Vagina (tissue), 2 donors: ENCODE measurements around the gene NOL4L. TPM values are rescaled to one million over a fixed set of nuclear protein-coding genes. Genes with fewer than 3 reads are reported as not detected.

Experiments used
- DNase-seq, 2 donors: peaks; one replicate each; pipeline ENCODE4 v3.0.0-alpha.2; 2017; ENCODE audit errors: extremely low spot score in 2 of 2
- H3K27ac ChIP-seq: fragments of 200-600 bp; sonication (generic); one replicate; pipeline ENCODE4 v1.5.1; 2019
- H3K27me3 ChIP-seq: fragments of 200-600 bp; sonication (generic); one replicate; pipeline ENCODE4 v1.5.1; 2019
- H3K36me3 ChIP-seq, 2 donors: fragments of 200-600 bp; sonication (generic); one replicate each; pipeline ENCODE4 v1.5.1; 2017 to 2019
- H3K4me1 ChIP-seq: fragments of 200-600 bp; sonication (generic); one replicate; pipeline ENCODE4 v1.5.1; 2019
- H3K4me3 ChIP-seq, 2 donors: fragments of 200-600 bp; sonication (generic); 1 replicate in 1 of 2; 2 replicates in 1 of 2; pipeline ENCODE4 v1.5.1; 2016 to 2019
- H3K9me3 ChIP-seq: fragments of 200-600 bp; sonication (generic); one replicate; pipeline ENCODE4 v1.5.1; 2019
- CTCF ChIP-seq, 3 experiments: fragments of 450-650 bp in 2 of 3; fragments of 200-600 bp in 1 of 3; sonication (generic) in 1 of 3; IDR thresholded peaks; one replicate each; pipeline ENCODE4 v1.5.1; 2017 to 2019; ENCODE audit warnings: antibody characterized with exemption in 3 of 3, mild to moderate bottlenecking in 2 of 3, moderate library complexity in 2 of 3
- POLR2A ChIP-seq, 2 donors: fragments of 450-650 bp; IDR thresholded peaks; one replicate each; pipeline ENCODE4 v1.6.1; 2017; ENCODE audit warnings: antibody characterized with exemption in 2 of 2, mild to moderate bottlenecking in 2 of 2, moderate library complexity in 2 of 2
- POLR2AphosphoS5 ChIP-seq, 2 donors: sonication (generic); formaldehyde crosslinking; IDR thresholded peaks; one replicate each; pipeline ENCODE4 v1.9.0; 2017; ENCODE audit warnings: antibody characterized with exemption in 2 of 2, mild to moderate bottlenecking in 2 of 2, low read depth in 1 of 2; ENCODE audit not compliant: insufficient read depth in 1 of 2
- intact Hi-C: fragments of 100-400 bp; cut with DNase I; formaldehyde crosslinking; loops from one replicate; pipeline ENCODE4 v1.15.1; 2023
- total RNA-seq: library from RNA; depleted of rRNA; stranded (reverse); fragments of >200 nt; gene quantifications from one replicate; pipeline ENCODE4 v1.2.3, GENCODE V29; 2016

The NOL4L gene
- total RNA-seq, 1 donor from 2014 or later, result 17.9 TPM

GRCh38 chr20:32546918-32547752 is 38.0 kb downstream of the NOL4L start:
- H3K9me3 ChIP-seq, result no peaks in the 10 kb centered on the region
- TF ChIP-seq POLR2AphosphoS5 (IDR thresholded peaks at IDR 0.05; ENCODE audit: insufficient read depth in 1 of 2, low read depth in 1 of 2) (no peak), POLR2A (IDR thresholded peaks at IDR 0.05) (no peak), CTCF (IDR thresholded peaks at IDR 0.05) (no peak)
- H3K27ac ChIP-seq, result no peak overlapping the region

GRCh38 chr20:32544893-32545840 is 40.0 kb downstream of the NOL4L start:
- TF ChIP-seq CTCF (IDR thresholded peaks at IDR 0.05) (no peak), POLR2AphosphoS5 (IDR thresholded peaks at IDR 0.05; ENCODE audit: insufficient read depth in 1 of 2, low read depth in 1 of 2) (no peak)
- intact Hi-C loops, result no loop called here
- no peak for DNase-seq
- no peaks in the 10 kb centered on the region for H3K27me3 ChIP-seq
- no peak overlapping the region for H3K27ac ChIP-seq
- H3K4me1 ChIP-seq, result peaks cover 3% of the 10 kb centered on the region
- H3K9me3 ChIP-seq, result no peaks in the 10 kb centered on the region
- H3K4me3 ChIP-seq, result no peak overlapping the region
- no peaks in the 10 kb centered on the region for H3K36me3 ChIP-seq

More at GRCh38 chr20:32546918-32547752, 38.0 kb downstream of the NOL4L start:
- Histone ChIP-seq H3K4me1 (no peaks in the 10 kb centered on the region), H3K27me3 (no peaks in the 10 kb centered on the region), H3K36me3 (no peaks in the 10 kb centered on the region), H3K4me3 (no peak overlapping the region)
- intact Hi-C loops, result no loop called here
- DNase-seq, result no peak

GRCh38 chr20:32544260-32544722 is 40.8 kb downstream of the NOL4L start:
- H3K4me3 ChIP-seq, result no peak overlapping the region

GRCh38 chr20:32543570-32544259 is 41.4 kb downstream of the NOL4L start:
- Histone ChIP-seq H3K27me3 (no peaks in the 10 kb centered on the region), H3K36me3 (no peaks in the 10 kb centered on the region), H3K4me1 (peaks cover 17% of the 10 kb centered on the region), H3K4me3 (no peak overlapping the region), H3K9me3 (no peaks in the 10 kb centered on the region), H3K27ac (no peak overlapping the region)
- no peak for TF ChIP-seq CTCF (IDR thresholded peaks at IDR 0.05)
- TF ChIP-seq POLR2AphosphoS5 (IDR thresholded peaks at IDR 0.05; ENCODE audit: insufficient read depth in 1 of 2, low read depth in 1 of 2), result no peak
- TF ChIP-seq POLR2A (IDR thresholded peaks at IDR 0.05), result no peak
- DNase-seq, result no peak
- intact Hi-C loops, result no loop called here

More at GRCh38 chr20:32544260-32544722, 40.8 kb downstream of the NOL4L start:
- intact Hi-C loops, result no loop called here
- Histone ChIP-seq H3K9me3 (no peaks in the 10 kb centered on the region), H3K27me3 (no peaks in the 10 kb centered on the region), H3K36me3 (no peaks in the 10 kb centered on the region), H3K4me1 (peaks cover 12% of the 10 kb centered on the region), H3K27ac (no peak overlapping the region)
- no peak for TF ChIP-seq CTCF (IDR thresholded peaks at IDR 0.05)
- no peak for TF ChIP-seq POLR2AphosphoS5 (IDR thresholded peaks at IDR 0.05; ENCODE audit: insufficient read depth in 1 of 2, low read depth in 1 of 2)
- no peak for TF ChIP-seq POLR2A (IDR thresholded peaks at IDR 0.05)
- no peak for DNase-seq
